Measurements from ENCODE around the gene TINAGL1.

The TINAGL1 gene

DNA sequence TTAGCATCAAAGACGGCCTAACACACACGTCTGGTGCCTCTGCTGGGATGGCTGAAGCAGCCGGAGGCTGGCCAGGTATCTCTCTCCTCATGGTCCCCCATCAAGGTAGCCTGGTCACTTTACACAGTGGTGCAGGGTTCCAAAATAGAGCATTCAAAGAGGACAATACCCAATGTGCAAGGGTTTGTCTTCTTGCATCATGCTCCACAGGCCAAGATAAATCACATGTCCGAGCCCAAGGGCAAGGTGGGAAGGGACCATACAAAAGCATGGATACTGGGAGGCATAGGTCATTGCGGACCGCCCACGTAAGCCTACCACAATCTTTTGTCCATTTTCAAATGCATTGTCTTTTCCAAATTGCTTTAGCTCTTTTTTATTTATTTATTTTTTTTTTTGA, 23.8 kb upstream of the TINAGL1 start:
- peaks cover 10% of the 10 kb centered on the region for H3K4me1 Mint-ChIP-seq (ENCODE audit: low read depth)

DNA sequence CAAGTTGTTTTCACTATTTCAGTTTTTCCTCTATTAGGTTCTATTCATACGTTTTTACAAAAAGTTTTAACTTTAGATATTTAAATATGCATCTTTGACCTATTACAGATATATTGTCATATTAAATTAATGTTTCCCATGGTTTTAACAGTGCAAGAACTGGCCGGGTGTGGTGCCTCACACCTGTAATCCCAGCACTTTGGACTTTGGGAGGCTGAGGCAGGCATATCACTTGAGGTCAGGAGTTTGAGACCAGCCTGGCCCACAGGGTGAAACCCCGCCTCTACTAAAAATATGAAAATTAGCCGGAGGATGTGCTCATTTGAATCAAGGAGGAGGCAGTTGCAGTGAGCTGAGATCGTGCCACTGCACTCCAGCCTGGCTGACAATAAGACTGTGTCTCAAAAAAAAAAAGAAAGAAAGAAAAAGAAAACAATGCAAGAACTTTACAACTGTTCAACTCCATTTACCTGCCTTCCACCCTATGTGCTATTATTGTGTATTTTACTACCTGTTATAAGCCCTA, 19.8 kb upstream of the TINAGL1 start:
- Mint-ChIP-seq H3K27ac (no peak overlapping the region), H3K27me3 (ENCODE audit: low read depth) (peaks cover 22% of the 10 kb centered on the region), H3K4me1 (ENCODE audit: low read depth) (no peaks in the 10 kb centered on the region), H3K4me3 (no peak overlapping the region), H3K36me3 (ENCODE audit: low read depth) (no peaks in the 10 kb centered on the region), H3K9me3 (no peaks in the 10 kb centered on the region)
- no peak for DNase-seq (ENCODE audit: low spot score)

More for the DNA sequence above, 23.8 kb upstream of the TINAGL1 start:
- DNase-seq (ENCODE audit: low spot score) = no peak
- no peak overlapping the region for H3K4me3 Mint-ChIP-seq
- H3K27me3 Mint-ChIP-seq (ENCODE audit: low read depth) = peaks cover 16% of the 10 kb centered on the region
- H3K27ac Mint-ChIP-seq = no peak overlapping the region
- H3K36me3 Mint-ChIP-seq (ENCODE audit: low read depth) = no peaks in the 10 kb centered on the region
- no peaks in the 10 kb centered on the region for H3K9me3 Mint-ChIP-seq

GRCh38 chr1:31559715-31560114, 16.6 kb upstream of the TINAGL1 start:
- Mint-ChIP-seq H3K9me3 (no peaks in the 10 kb centered on the region), H3K27ac (no peak overlapping the region), H3K27me3 (ENCODE audit: low read depth) (peaks cover 18% of the 10 kb centered on the region), H3K36me3 (ENCODE audit: low read depth) (no peaks in the 10 kb centered on the region), H3K4me3 (no peak overlapping the region), H3K4me1 (ENCODE audit: low read depth) (no peaks in the 10 kb centered on the region)
- DNase-seq (ENCODE audit: low spot score) = no peak

DNA sequence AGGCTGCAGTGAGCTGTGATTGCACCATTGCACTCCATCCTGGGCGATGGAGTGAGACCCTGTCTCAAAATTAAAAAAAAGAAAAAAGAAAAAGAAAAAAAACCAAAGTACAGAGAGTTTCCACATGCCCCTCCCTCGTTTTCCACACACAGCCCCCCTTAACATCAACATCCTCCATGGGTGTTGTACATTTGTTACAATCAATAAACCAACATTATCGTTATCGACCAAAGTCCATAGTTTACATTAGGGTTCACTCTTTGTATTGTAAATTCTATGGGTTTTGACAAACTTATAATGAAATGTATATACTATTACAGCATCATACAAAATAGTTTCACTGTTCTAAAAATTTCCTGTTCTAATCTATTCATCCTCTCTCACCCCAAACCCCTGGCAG, 15.9 kb upstream of the TINAGL1 start:
- Mint-ChIP-seq H3K4me3 (no peak overlapping the region), H3K4me1 (ENCODE audit: low read depth) (no peaks in the 10 kb centered on the region), H3K36me3 (ENCODE audit: low read depth) (no peaks in the 10 kb centered on the region), H3K9me3 (no peaks in the 10 kb centered on the region), H3K27ac (no peak overlapping the region), H3K27me3 (ENCODE audit: low read depth) (peaks cover 14% of the 10 kb centered on the region)
- DNase-seq (ENCODE audit: low spot score) = no peak

- Mint-ChIP-seq H3K27me3 (ENCODE audit: low read depth) (peaks cover 12% of the 10 kb centered on the region), H3K4me3 (no peak overlapping the region), H3K9me3 (no peaks in the 10 kb centered on the region), H3K27ac (no peak overlapping the region), H3K4me1 (ENCODE audit: low read depth) (no peaks in the 10 kb centered on the region), H3K36me3 (ENCODE audit: low read depth) (no peaks in the 10 kb centered on the region)
- DNase-seq (ENCODE audit: low spot score) = no peak
Measured at GRCh38 chr1:31562707-31563360, 13.5 kb upstream of the TINAGL1 start.

DNA sequence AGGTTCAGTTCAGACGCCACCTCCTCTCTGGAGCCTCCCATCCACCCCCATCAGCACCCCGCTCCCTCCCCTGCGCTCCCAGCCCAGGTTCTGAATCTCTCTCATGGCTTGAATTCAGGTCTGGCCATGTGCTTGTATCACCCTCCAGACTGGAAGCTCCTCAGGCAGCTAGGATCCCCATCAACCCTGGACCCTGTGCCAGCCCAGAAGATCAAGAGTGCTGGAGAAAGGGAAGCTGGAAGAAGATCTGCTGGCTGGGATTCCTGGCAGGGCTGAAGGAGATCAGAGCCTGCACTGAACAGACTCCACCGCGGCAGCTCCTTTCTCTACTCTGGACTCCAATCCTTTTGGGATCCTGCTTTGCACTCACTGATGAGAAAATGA, 11.7 kb upstream of the TINAGL1 start:
- no peak overlapping the region for H3K27ac Mint-ChIP-seq
- no peaks in the 10 kb centered on the region for H3K9me3 Mint-ChIP-seq
- peaks cover 14% of the 10 kb centered on the region for H3K27me3 Mint-ChIP-seq (ENCODE audit: low read depth)

GRCh38 chr1:31567956-31568570, 8.3 kb upstream of the TINAGL1 start:
- no peaks in the 10 kb centered on the region for H3K36me3 Mint-ChIP-seq (ENCODE audit: low read depth)
- H3K4me3 Mint-ChIP-seq = no peak overlapping the region
- no peaks in the 10 kb centered on the region for H3K9me3 Mint-ChIP-seq
- H3K27ac Mint-ChIP-seq = no peak overlapping the region
- no peaks in the 10 kb centered on the region for H3K4me1 Mint-ChIP-seq (ENCODE audit: low read depth)
- no peak for DNase-seq (ENCODE audit: low spot score)
- H3K27me3 Mint-ChIP-seq (ENCODE audit: low read depth) = peaks cover 7% of the 10 kb centered on the region

More for the DNA sequence above, 11.7 kb upstream of the TINAGL1 start:
- DNase-seq (ENCODE audit: low spot score) = no peak
- no peaks in the 10 kb centered on the region for H3K4me1 Mint-ChIP-seq (ENCODE audit: low read depth)
- H3K4me3 Mint-ChIP-seq = no peak overlapping the region
- no peaks in the 10 kb centered on the region for H3K36me3 Mint-ChIP-seq (ENCODE audit: low read depth)

GRCh38 chr1:31568895-31569595, 7.3 kb upstream of the TINAGL1 start:
- no peak for DNase-seq (ENCODE audit: low spot score)
- Mint-ChIP-seq H3K27me3 (ENCODE audit: low read depth) (peaks cover 4% of the 10 kb centered on the region), H3K4me3 (no peak overlapping the region), H3K27ac (no peak overlapping the region), H3K9me3 (no peaks in the 10 kb centered on the region), H3K36me3 (ENCODE audit: low read depth) (no peaks in the 10 kb centered on the region), H3K4me1 (ENCODE audit: low read depth) (no peaks in the 10 kb centered on the region)

DNA sequence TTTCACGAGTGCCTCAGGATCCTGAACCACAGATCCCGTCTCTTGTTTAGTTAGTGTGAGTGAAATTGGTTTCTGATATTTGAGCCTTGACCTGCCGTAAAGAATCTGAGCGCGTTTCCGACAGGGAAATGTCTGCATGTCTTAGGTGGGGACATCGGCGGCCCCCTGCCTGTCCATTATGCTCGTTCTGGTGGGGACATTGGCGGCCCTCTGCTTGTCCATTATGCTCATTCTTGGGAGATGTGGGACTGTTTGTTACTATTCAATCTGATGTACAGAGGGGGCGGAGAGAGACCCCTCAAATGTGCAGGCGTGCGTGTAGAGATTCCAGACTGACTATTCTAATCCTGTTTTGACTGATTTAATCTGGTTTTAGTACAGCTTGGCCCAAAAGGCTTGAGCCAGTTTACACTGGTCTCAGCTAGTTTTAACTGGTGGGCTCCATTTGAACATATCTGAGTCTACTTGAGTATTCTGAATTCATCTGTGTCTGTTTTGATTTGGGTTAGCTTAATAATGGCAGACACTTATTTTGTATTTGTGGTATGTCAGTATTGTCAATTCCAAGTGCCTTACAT, 6.6 kb upstream of the TINAGL1 start:
- H3K4me3 Mint-ChIP-seq = no peak overlapping the region
- no peaks in the 10 kb centered on the region for H3K4me1 Mint-ChIP-seq (ENCODE audit: low read depth)
- DNase-seq (ENCODE audit: low spot score) = no peak
- H3K27ac Mint-ChIP-seq = no peak overlapping the region
- no peaks in the 10 kb centered on the region for H3K36me3 Mint-ChIP-seq (ENCODE audit: low read depth)
- H3K27me3 Mint-ChIP-seq (ENCODE audit: low read depth) = peaks cover 6% of the 10 kb centered on the region
- no peaks in the 10 kb centered on the region for H3K9me3 Mint-ChIP-seq

DNA sequence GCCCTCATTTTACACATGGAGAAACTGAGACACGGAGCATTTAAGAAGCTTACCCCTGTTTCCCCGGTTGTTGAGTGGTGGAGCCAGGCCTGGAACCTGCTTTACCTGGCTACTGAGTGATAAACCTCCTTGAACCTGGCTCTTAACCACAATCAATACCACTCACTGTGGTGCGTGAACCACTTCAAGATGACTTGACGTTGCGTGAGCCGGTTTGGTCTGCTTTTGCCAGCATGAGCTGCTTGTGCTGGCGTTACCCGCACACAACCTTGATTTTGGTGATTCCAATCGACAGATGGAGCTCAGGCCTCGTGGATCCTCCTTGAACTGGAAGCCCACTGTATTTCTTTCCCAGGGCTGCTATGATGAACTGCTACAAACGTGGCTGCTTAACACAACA, 6.1 kb upstream of the TINAGL1 start:
- Mint-ChIP-seq H3K4me3 (no peak overlapping the region), H3K9me3 (no peaks in the 10 kb centered on the region), H3K36me3 (ENCODE audit: low read depth) (no peaks in the 10 kb centered on the region), H3K4me1 (ENCODE audit: low read depth) (no peaks in the 10 kb centered on the region), H3K27me3 (ENCODE audit: low read depth) (peaks cover 6% of the 10 kb centered on the region), H3K27ac (no peak overlapping the region)
- no peak for DNase-seq (ENCODE audit: low spot score)

DNA sequence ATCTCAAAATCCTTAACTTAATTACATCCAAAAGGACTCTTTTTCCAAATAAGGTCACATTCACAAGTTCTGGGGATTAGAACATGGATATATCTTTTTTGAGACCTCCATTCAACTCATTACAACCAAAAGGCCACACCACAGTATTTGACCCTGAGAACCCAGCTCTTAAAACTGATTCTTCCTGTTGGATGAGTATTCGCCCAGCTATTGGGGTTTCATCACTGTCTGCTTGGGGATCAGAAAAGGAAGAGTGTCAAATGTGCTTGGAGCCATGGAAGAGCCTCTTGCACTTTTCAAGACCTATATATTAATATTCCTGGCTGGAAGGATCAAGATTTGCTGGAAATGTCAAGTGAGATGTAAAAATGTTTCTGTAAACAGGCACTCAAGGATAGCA, 5.4 kb upstream of the TINAGL1 start:
- Mint-ChIP-seq H3K4me1 (ENCODE audit: low read depth) (no peaks in the 10 kb centered on the region), H3K27me3 (ENCODE audit: low read depth) (peaks cover 6% of the 10 kb centered on the region), H3K4me3 (no peak overlapping the region), H3K9me3 (no peaks in the 10 kb centered on the region), H3K27ac (no peak overlapping the region), H3K36me3 (ENCODE audit: low read depth) (no peaks in the 10 kb centered on the region)
- no peak for DNase-seq (ENCODE audit: low spot score)

DNA sequence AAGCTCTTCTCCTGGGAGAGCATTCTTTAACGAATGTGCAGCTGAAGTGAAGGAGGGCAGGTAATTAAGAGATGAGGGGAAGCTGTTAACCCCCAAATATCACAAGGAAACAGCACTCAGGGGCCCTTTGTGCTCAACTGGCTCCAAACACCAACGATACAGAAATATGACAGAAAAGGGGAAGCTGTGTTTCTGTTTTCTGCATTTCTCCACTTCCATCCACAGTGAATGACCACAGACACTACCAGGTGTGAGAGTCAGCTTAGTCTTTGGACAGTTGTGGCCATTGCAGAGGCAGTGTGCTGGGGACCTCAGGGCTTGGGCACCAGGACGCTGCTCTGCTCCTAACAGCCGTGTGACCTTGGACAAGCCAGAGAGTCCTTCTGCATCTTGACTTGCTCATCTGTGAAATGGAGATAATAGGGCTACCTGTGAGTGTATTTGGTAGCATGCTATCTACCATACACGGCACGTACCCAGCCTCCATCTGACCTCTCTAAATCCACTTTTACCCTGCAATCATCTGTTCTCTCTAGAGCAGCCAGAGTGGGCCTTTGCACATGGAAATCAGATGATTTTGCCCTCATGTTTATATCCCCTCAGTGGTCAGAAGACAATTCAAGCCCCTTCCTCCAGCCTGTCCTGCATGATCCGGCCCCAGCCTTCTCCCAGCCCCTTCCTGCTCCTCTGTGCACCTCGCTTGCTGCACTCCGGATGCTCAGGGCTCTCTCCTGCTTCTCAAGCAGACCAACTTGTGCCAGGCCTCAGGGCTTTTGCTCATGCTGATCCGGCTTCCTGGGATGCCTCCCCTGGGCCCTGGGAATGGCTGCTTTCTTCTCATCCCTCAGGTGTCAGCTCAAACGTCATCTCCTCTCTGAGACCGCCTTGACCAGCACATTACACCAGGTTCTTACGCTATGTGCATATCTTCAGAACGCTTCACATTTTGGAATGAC, 4.7 kb upstream of the TINAGL1 start:
- H3K27ac Mint-ChIP-seq = no peak overlapping the region
- H3K4me3 Mint-ChIP-seq = no peak overlapping the region
- H3K36me3 Mint-ChIP-seq (ENCODE audit: low read depth) = no peaks in the 10 kb centered on the region
- no peak for DNase-seq (ENCODE audit: low spot score)
- peaks cover 9% of the 10 kb centered on the region for H3K27me3 Mint-ChIP-seq (ENCODE audit: low read depth)
- H3K4me1 Mint-ChIP-seq (ENCODE audit: low read depth) = peaks cover 3% of the 10 kb centered on the region
- no peaks in the 10 kb centered on the region for H3K9me3 Mint-ChIP-seq

- no peak overlapping the region for H3K27ac Mint-ChIP-seq
- no peak for DNase-seq (ENCODE audit: low spot score)
- H3K36me3 Mint-ChIP-seq (ENCODE audit: low read depth) = no peaks in the 10 kb centered on the region
- H3K9me3 Mint-ChIP-seq = no peaks in the 10 kb centered on the region
- peaks cover 3% of the 10 kb centered on the region for H3K4me1 Mint-ChIP-seq (ENCODE audit: low read depth)
- peaks cover 12% of the 10 kb centered on the region for H3K27me3 Mint-ChIP-seq (ENCODE audit: low read depth)
- no peak overlapping the region for H3K4me3 Mint-ChIP-seq
Measured at GRCh38 chr1:31572323-31573104, 3.8 kb upstream of the TINAGL1 start.
